Mononuclear cell (primary cell): ENCODE results near the gene GFOD1. TPM values are rescaled to one million over a fixed set of nuclear protein-coding genes. Genes with fewer than 3 reads are reported as not detected.

Source experiments
- H3K27me3 ChIP-seq: 2 replicates; pipeline ENCODE4 v1.6.0; 2011; ENCODE audit warnings: low read length, control low read depth; ENCODE audit not compliant: insufficient read depth
- H3K4me1 ChIP-seq: 2 replicates; pipeline ENCODE4 v1.5.1; 2011; ENCODE audit warnings: mild to moderate bottlenecking, low read length, control low read depth; ENCODE audit not compliant: insufficient read depth
- H3K4me3 ChIP-seq: 2 replicates; pipeline ENCODE4 v1.5.1; 2011; ENCODE audit warnings: mild to moderate bottlenecking, low read length, moderate library complexity
- H3K9me3 ChIP-seq: 2 replicates; pipeline ENCODE4 v1.5.1; 2011; ENCODE audit warnings: low read depth, mild to moderate bottlenecking, control low read depth, low read length
- total RNA-seq: library from RNA; depleted of rRNA; stranded (reverse); fragments of >200 nt; gene quantifications from one replicate; pipeline ENCODE4 v1.2.3, GENCODE V29; 2012

The GFOD1 gene
- total RNA-seq, 1 donor = 10.3 TPM

GRCh38 chr6:13411484-13411883 is 75.9 kb downstream of the GFOD1 start:
- H3K9me3 ChIP-seq = no peaks in the 10 kb centered on the region
- H3K27me3 ChIP-seq = no peaks in the 10 kb centered on the region
- H3K4me1 ChIP-seq = peaks cover 60% of the 10 kb centered on the region
- no peak overlapping the region for H3K4me3 ChIP-seq

GRCh38 chr6:13409991-13410390 is 77.4 kb downstream of the GFOD1 start:
- H3K4me1 ChIP-seq = peaks cover 73% of the 10 kb centered on the region
- no peaks in the 10 kb centered on the region for H3K9me3 ChIP-seq
- H3K27me3 ChIP-seq = no peaks in the 10 kb centered on the region
- no peak overlapping the region for H3K4me3 ChIP-seq

- no peaks in the 10 kb centered on the region for H3K27me3 ChIP-seq
- no peaks in the 10 kb centered on the region for H3K9me3 ChIP-seq
- peaks cover 86% of the 10 kb centered on the region for H3K4me1 ChIP-seq
- H3K4me3 ChIP-seq = no peak overlapping the region
Measured at GRCh38 chr6:13407709-13408695, 79.4 kb downstream of the GFOD1 start.

- Histone ChIP-seq H3K27me3 (no peaks in the 10 kb centered on the region), H3K9me3 (no peaks in the 10 kb centered on the region), H3K4me1 (peaks cover 79% of the 10 kb centered on the region), H3K4me3 (no peak overlapping the region)
Measured at GRCh38 chr6:13407368-13407708, 80.1 kb downstream of the GFOD1 start.

GRCh38 chr6:13406781-13407180 is 80.6 kb downstream of the GFOD1 start:
- Histone ChIP-seq H3K4me3 (no peak overlapping the region), H3K27me3 (no peaks in the 10 kb centered on the region), H3K9me3 (no peaks in the 10 kb centered on the region), H3K4me1 (peaks cover 74% of the 10 kb centered on the region)

- Histone ChIP-seq H3K9me3 (no peaks in the 10 kb centered on the region), H3K4me3 (no peak overlapping the region), H3K27me3 (no peaks in the 10 kb centered on the region), H3K4me1 (peaks cover 66% of the 10 kb centered on the region)
Measured at GRCh38 chr6:13405961-13406477, 81.4 kb downstream of the GFOD1 start.

- Histone ChIP-seq H3K27me3 (no peaks in the 10 kb centered on the region), H3K4me1 (peaks cover 60% of the 10 kb centered on the region), H3K9me3 (no peaks in the 10 kb centered on the region), H3K4me3 (no peak overlapping the region)
Measured at GRCh38 chr6:13404892-13405254, 82.5 kb downstream of the GFOD1 start.

GRCh38 chr6:13404228-13404891 is 83.0 kb downstream of the GFOD1 start:
- no peak overlapping the region for H3K4me3 ChIP-seq
- H3K9me3 ChIP-seq = no peaks in the 10 kb centered on the region
- H3K4me1 ChIP-seq = peaks cover 59% of the 10 kb centered on the region
- no peaks in the 10 kb centered on the region for H3K27me3 ChIP-seq

GRCh38 chr6:13402711-13403110 is 84.7 kb downstream of the GFOD1 start:
- Histone ChIP-seq H3K27me3 (no peaks in the 10 kb centered on the region), H3K4me1 (peaks cover 47% of the 10 kb centered on the region), H3K9me3 (no peaks in the 10 kb centered on the region), H3K4me3 (no peak overlapping the region)

GRCh38 chr6:13400772-13401171 is 86.6 kb downstream of the GFOD1 start:
- Histone ChIP-seq H3K4me3 (no peak overlapping the region), H3K9me3 (no peaks in the 10 kb centered on the region), H3K27me3 (no peaks in the 10 kb centered on the region), H3K4me1 (peaks cover 49% of the 10 kb centered on the region)

GRCh38 chr6:13398421-13398994 is 88.9 kb downstream of the GFOD1 start:
- Histone ChIP-seq H3K4me1 (peaks cover 39% of the 10 kb centered on the region), H3K4me3 (no peak overlapping the region), H3K27me3 (no peaks in the 10 kb centered on the region), H3K9me3 (no peaks in the 10 kb centered on the region)

GRCh38 chr6:13398069-13398381 is 89.4 kb downstream of the GFOD1 start:
- Histone ChIP-seq H3K9me3 (no peaks in the 10 kb centered on the region), H3K4me1 (peaks cover 39% of the 10 kb centered on the region), H3K27me3 (no peaks in the 10 kb centered on the region), H3K4me3 (no peak overlapping the region)

GRCh38 chr6:13397359-13398068 is 89.9 kb downstream of the GFOD1 start:
- H3K27me3 ChIP-seq = no peaks in the 10 kb centered on the region
- no peak overlapping the region for H3K4me3 ChIP-seq
- H3K4me1 ChIP-seq = peaks cover 39% of the 10 kb centered on the region
- no peaks in the 10 kb centered on the region for H3K9me3 ChIP-seq

- Histone ChIP-seq H3K4me3 (no peak overlapping the region), H3K9me3 (no peaks in the 10 kb centered on the region), H3K4me1 (peaks cover 39% of the 10 kb centered on the region), H3K27me3 (no peaks in the 10 kb centered on the region)
Measured at GRCh38 chr6:13396241-13396792, 91.1 kb downstream of the GFOD1 start.
